NCI-H2029 (cell line): ENCODE measurements around the gene DOCK8.

Experiments used
- DNase-seq: peaks from one replicate; lab custom pipeline; 2025; lab: John Stamatoyannopoulos, UW

DOCK8 gene

GRCh38 chr9:311841-312240 is 97.2 kb downstream of the DOCK8 start:
- no peak for DNase-seq

GRCh38 chr9:312596-313320 is 98.1 kb downstream of the DOCK8 start:
- peak; percentile 8 for DNase-seq

DNA sequence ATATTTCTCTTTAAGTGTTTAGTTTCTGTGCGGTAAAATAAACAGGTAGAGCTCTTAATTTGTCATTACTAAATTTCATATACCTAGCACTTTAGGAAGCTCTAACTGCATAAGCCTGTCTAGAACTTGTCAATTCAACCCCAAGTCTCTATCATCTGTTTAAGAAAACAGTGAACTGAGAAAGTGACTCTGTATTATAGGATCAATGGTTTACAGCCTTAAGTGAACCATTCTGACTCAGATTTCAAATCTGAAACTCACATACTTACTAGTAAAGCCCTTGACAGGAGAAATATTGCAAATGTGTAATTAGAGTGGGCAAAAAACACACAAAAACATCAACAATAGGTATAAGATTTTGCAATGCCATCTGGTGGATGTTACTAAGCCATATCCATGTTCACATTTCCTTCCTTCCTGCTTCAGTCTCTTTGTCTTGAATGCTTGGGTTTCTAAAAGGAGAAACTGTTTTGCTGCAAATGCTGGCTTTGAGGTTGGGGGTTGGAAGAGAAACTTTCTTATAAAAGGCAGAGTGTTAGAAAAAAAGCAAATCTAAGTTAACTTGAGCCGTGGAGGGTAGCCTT is 101.8 kb downstream of the DOCK8 start:
- no peak for DNase-seq

GRCh38 chr9:318646-319045 is 104.0 kb downstream of the DOCK8 start:
- peak; percentile 93 for DNase-seq

- no peak for DNase-seq
Measured at GRCh38 chr9:324971-325370, 110.3 kb downstream of the DOCK8 start.

DNA sequence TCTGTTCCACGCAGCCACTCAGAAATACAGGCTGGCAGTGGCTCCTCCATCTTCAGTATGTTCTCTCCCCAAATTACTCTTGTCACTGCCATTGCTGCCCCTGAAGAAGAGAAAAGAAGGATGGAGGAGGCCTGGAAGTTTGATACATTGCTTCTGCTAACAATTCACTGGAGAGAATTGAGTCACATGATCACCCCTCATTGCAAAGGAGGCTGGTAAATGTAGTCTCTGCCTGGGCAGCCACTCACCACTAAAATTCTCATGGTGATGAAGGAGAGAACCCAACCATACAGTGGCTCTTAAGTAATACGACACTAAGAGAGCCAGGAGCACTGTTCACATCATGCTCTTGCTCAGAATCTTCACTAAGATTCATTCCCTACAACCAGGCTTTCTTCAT is 112.0 kb downstream of the DOCK8 start:
- DNase-seq = no peak

DNA sequence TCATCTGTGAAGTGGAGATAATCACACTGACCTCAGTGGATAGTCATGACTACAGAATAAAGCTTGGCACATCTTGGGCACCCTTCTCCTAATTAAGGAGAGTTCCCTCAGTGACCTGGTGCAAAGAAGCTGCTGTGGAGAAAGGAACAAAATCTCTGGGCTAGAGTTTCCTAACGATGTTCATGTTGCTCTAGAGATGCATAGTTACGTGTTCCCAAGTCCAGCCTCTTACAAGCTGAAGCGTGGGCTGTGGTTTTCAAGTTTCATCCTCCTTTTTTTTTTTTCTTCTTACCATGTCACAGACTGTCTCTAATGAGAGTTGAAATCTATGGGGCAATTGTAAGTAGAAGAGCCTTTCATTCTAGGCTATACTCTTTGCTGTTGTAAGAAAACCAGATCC is 113.8 kb downstream of the DOCK8 start:
- no peak for DNase-seq

DNA sequence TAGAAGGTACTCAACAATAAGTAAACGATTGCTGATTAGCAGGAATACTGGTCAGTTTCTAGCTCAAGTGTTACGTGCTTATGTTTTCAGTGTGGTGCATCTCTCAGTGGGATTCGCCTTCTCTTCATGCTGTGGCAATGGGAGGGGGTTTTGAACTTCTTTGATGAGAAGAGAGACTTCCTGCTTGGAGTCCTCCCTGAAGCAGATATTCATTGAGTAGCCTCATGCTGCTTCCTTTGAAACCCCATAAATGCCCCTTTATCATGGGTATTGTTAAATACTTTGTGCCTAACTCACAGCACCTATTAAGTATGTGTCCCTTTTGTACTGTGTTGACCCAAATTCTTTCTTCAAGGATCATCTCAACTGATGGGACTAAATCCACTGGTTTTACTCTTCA is 116.5 kb downstream of the DOCK8 start:
- no peak for DNase-seq

- DNase-seq = no peak
Measured at GRCh38 chr9:335373-335772, 120.7 kb downstream of the DOCK8 start.

DNA sequence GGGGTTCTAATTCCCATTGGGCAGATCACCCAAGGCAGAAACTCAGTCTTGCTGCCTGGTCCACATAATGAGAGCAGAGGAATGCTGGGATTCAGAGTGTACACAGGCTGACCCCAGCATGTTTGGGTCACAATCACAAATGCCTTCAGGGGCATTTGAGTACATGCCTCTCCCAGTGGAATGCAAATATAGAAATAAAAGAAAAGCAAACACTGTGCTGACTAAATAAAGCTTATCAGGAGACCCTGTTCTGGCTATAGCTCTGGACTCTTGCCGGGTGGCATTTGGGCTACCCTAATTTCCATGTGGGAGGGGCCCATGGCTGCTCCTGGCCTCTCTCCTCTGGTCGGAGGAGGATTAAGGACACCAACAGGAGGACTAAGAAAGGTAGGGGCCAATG is 121.4 kb downstream of the DOCK8 start:
- no peak for DNase-seq

GRCh38 chr9:338602-339001 is 123.9 kb downstream of the DOCK8 start:
- DNase-seq = no peak

GRCh38 chr9:341634-342421 is 127.2 kb downstream of the DOCK8 start:
- DNase-seq = no peak

GRCh38 chr9:343773-344172 is 129.1 kb downstream of the DOCK8 start:
- DNase-seq = no peak

GRCh38 chr9:346111-346571 is 131.5 kb downstream of the DOCK8 start:
- DNase-seq = no peak

DNA sequence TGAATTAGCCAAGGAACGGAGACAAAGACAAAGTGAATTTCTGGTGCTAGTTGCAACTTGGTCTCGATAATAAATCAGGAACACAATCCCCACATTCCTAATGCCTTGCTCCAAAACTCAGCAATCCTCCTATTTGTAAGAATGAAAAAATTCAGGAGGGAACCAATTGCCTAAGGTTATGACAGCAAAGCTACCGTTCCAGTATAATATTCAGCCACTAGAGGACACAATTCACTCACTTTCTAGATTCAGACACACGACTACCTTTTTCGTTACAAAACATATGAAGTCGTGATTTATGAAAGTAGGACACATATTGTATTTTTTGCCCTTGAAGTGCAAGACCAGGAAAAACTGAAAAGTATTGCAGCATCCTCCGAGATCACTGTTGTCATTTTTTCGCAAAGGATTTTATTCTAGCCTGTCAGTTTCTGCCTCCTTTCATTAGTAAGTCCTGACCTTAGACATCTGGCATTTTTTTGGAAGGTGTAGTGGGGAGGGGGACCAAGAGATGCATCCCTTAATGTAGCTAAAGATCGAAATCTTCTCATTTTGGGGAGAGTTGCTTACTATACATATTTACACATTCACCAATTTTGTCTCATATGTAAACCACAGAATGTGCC is 133.1 kb downstream of the DOCK8 start:
- DNase-seq = peak; percentile 3

GRCh38 chr9:350384-350783 is 135.7 kb downstream of the DOCK8 start:
- no peak for DNase-seq

GRCh38 chr9:351916-352315 is 137.3 kb downstream of the DOCK8 start:
- DNase-seq = no peak

DNA sequence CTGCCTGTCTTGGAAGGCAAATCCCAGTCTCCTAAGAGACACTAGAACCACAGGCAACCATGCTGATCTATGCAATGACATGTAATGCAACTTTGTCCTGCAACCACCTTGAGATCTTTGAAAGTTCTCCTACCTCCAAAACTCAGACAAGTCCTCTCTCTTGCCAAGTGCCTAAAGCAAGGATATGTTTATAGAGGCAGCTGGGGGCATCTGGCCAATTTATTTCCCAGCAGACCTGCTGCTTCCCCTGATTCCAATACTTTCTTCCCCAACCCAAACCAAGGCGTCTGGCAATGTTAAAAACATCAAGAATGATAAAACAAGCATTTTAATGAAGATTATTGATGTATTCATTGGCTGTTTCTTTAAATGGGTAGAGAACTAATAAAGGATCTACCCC is 138.4 kb downstream of the DOCK8 start:
- no peak for DNase-seq

GRCh38 chr9:354453-354852 is 139.8 kb downstream of the DOCK8 start:
- no peak for DNase-seq

DNA sequence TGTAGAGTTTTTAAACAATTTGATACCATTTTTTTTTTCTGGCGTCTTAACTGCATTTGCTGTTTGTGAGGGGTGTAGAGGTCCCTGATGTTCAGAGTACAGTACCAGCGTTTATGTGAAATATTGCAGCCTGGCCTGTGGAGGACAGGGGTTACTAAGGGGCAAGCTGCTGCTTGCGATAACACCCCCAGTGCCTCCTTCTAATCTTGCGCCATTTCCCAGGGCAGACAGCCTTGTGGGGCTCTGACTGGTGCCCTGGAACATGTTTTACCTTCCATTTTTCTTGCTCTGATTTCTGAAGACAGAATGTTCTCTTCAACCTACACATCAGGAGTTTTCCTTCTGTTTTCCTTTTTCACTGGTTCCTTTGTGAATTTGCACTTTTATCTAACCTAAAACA is 142.9 kb downstream of the DOCK8 start:
- DNase-seq = no peak

DNA sequence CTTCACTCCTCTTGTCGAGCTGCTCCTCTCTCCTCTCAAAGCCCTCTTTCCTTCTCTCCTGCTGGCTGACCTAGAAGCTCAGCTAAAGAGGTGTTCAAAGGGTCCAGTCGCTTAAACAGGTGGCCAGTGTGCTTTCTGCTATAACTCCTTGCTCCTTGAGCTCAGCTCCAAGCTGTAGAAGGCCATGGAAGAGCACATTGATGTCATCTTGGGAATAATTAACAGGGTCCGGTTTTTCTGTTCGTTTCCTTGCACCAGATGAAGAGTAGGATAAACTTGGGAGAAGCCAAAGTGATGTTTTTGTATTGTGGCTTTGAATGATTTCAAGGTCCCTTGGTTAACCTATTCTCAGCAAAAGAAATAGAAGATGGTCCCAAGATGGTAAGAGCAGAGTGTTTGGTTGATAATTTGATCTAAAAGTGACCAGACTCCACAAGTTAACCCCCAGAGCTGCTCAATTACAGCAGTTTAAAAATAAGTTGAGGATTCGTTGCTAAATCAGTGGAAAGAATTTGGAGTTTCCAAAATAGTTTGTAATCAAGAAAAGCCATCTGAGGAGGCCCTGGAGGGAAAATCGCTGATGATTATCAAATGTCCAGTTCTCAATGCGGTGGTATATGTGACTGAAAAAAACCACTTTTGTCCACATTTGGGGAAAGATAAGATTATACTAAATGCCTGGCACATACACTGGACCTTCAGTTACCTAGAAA is 148.1 kb downstream of the DOCK8 start:
- no peak for DNase-seq

GRCh38 chr9:363274-363612 is 148.6 kb downstream of the DOCK8 start:
- DNase-seq = no peak
